Esophagus (tissue), 2 donors: ENCODE results near the gene RNF135. TPM values are rescaled to one million over a fixed set of nuclear protein-coding genes. Genes with fewer than 3 reads are reported as not detected.

ENCODE experiments used
- H3K27ac ChIP-seq, 2 donors: one replicate each; pipeline ENCODE4 v1.5.1; 2013; ENCODE audit warnings: low read depth in 2 of 2, mild to moderate bottlenecking in 2 of 2, inconsistent platforms in 1 of 2, low read length in 1 of 2, moderate library complexity in 1 of 2
- H3K27me3 ChIP-seq, 2 donors: one replicate each; pipeline ENCODE4 v1.6.1; 2013; ENCODE audit warnings: low read length in 2 of 2, control low read depth in 1 of 2, mild to moderate bottlenecking in 1 of 2; ENCODE audit not compliant: insufficient read depth in 2 of 2, control insufficient read depth in 1 of 2
- H3K36me3 ChIP-seq, 2 donors: one replicate each; pipeline ENCODE4 v1.6.1; 2013; ENCODE audit warnings: low read length in 1 of 2; ENCODE audit not compliant: control insufficient read depth in 2 of 2, insufficient read depth in 2 of 2
- H3K4me1 ChIP-seq, 2 donors: one replicate each; pipeline ENCODE4 v1.6.1; 2013; ENCODE audit warnings: low read length in 1 of 2; ENCODE audit not compliant: control insufficient read depth in 2 of 2, insufficient read depth in 2 of 2
- H3K4me3 ChIP-seq, 2 donors: one replicate each; pipeline ENCODE4 v1.5.1; 2013; ENCODE audit warnings: low read length in 2 of 2, mild to moderate bottlenecking in 2 of 2, low read depth in 1 of 2, moderate library complexity in 1 of 2
- H3K9me3 ChIP-seq, 2 donors: one replicate each; pipeline ENCODE4 v1.6.1; 2013; ENCODE audit warnings: mild to moderate bottlenecking in 2 of 2, low read depth in 1 of 2, low read length in 1 of 2, moderate library complexity in 1 of 2; ENCODE audit not compliant: control insufficient read depth in 2 of 2, insufficient read depth in 1 of 2
- polyA plus RNA-seq, 2 donors: library from polyadenylated mRNA; stranded (reverse); fragments of 200-250 nt; gene quantifications; one replicate each; pipeline ENCODE4 v1.2.3, GENCODE V29; 2013
- donor health status: healthy with polysubstance abuse.
- donor health status: Bipolar disorder and iron deficiency.

The RNF135 gene
- polyA plus RNA-seq, 2 donors: 14.9 to 17.9 TPM

DNA sequence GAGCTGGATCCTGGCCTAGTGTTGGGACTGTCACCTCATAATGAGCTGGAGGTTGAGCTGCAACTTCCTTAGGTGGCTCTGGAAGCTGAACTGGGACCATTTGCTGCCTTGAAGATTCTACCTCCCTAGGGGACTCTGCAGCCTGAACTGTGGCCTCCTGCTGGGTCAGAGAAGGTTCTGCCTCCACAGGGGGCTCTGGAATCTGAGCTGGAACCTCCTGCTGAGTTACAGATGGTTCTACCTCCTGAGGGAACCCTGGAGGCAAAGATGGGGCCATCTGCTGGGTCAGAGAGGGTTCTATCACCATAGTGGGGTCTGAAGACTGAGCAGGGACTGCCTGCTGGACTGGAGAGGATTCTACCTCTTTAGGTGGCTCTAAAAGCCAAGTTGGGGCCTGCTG lies 77.3 kb downstream of the RNF135 start:
- Histone ChIP-seq H3K9me3 (no peaks in the 10 kb centered on the region), H3K4me3 (no peak overlapping the region), H3K27me3 (no peaks in the 10 kb centered on the region), H3K36me3 (no peaks in the 10 kb centered on the region), H3K4me1 (no peaks in the 10 kb centered on the region), H3K27ac (no peak overlapping the region)

- H3K27me3 ChIP-seq: no peaks in the 10 kb centered on the region
- no peak overlapping the region for H3K27ac ChIP-seq
- no peak overlapping the region for H3K4me3 ChIP-seq
- H3K4me1 ChIP-seq: no peaks in the 10 kb centered on the region
- H3K36me3 ChIP-seq: no peaks in the 10 kb centered on the region
- H3K9me3 ChIP-seq: no peaks in the 10 kb centered on the region
Observed at GRCh38 chr17:31048780-31049179, 77.9 kb downstream of the RNF135 start.

Other genes starting within 250 kb of the RNF135 start
- gene CRLF3, start 146.3 kb upstream of the RNF135 start, polyA plus RNA-seq: 10 to 100 TPM in 1 of 2 donors, 1 to 10 TPM in 1; 9.3 to 10.9 TPM
- gene ATAD5, start 139.1 kb upstream of the RNF135 start, polyA plus RNA-seq: 1 to 10 TPM in 1 of 2 donors, under 1 TPM in 1; 0.99 to 1.1 TPM
- gene TEFM, start 64.8 kb upstream of the RNF135 start, polyA plus RNA-seq: 1 to 10 TPM; 5.0 to 9.2 TPM
- 1 to 10 TPM; 1.2 to 2.4 TPM for gene ADAP2, start 49.1 kb upstream of the RNF135 start, polyA plus RNA-seq
- gene NF1, start 123.9 kb downstream of the RNF135 start, polyA plus RNA-seq: 1 to 10 TPM; 3.4 to 4.4 TPM